Heart right ventricle (tissue), 16 donors: ENCODE measurements around the gene DHRSX. TPM values are rescaled to one million over a fixed set of nuclear protein-coding genes. Genes with fewer than 3 reads are reported as not detected.
A peak's percentile ranks its signal among the peaks of the same experiment; 100 is the strongest.
"Not testable (repeated sequence)": the region's sequence is repeated elsewhere in the genome, so short reads cannot be mapped to it uniquely, and the experiment has no call there.

Source experiments
- ATAC-seq, 8 donors: fragments of 200-7000 bp; cut with Tn5 transposase; one replicate each; pipeline ENCODE4 v1.9.1; 2020; ENCODE audit warnings: mild to moderate bottlenecking in 8 of 8, moderate library complexity in 8 of 8, moderate number of reproducible peaks in 1 of 8
- DNase-seq, 2 donors: peaks; one replicate each; pipeline ENCODE4 v3.0.0-alpha.2; 2020
- H3K27ac ChIP-seq, 10 donors: fragments of 200-600 bp; sonication (generic) in 2 of 10; one replicate each; pipeline versions ENCODE4 v1.5.0 to v1.8.0; 2020 to 2022; ENCODE audit warnings: mild to moderate bottlenecking in 3 of 10
- H3K27me3 ChIP-seq, 7 donors: fragments of 200-600 bp; one replicate each; pipeline ENCODE4 v1.8.0; 2021 to 2022; ENCODE audit warnings: mild to moderate bottlenecking in 2 of 7
- H3K36me3 ChIP-seq, 9 donors: fragments of 200-600 bp; sonication (generic) in 1 of 9; one replicate each; pipeline versions ENCODE4 v1.5.0 to v1.8.0; 2020 to 2022; ENCODE audit warnings: mild to moderate bottlenecking in 2 of 9
- H3K4me1 ChIP-seq, 9 donors: fragments of 200-600 bp; sonication (generic) in 1 of 9; one replicate each; pipeline versions ENCODE4 v1.5.0 to v1.8.0; 2020 to 2022; ENCODE audit warnings: mild to moderate bottlenecking in 4 of 9
- H3K4me3 ChIP-seq, 10 donors: fragments of 200-600 bp; sonication (generic) in 2 of 10; one replicate each; pipeline versions ENCODE4 v1.5.0 to v1.8.0; 2020 to 2022; ENCODE audit warnings: mild to moderate bottlenecking in 7 of 10, moderate library complexity in 2 of 10
- H3K9me3 ChIP-seq, 11 donors: fragments of 200-600 bp in 10 of 11; sonication (generic) in 2 of 11; one replicate each; pipeline versions ENCODE4 v1.5.0 to v1.8.0; 2013 to 2022; ENCODE audit warnings: mild to moderate bottlenecking in 2 of 11, control low read depth in 1 of 11, moderate library complexity in 1 of 11
- CTCF ChIP-seq, 9 donors: fragments of 200-600 bp; sonication (generic) in 2 of 9; IDR thresholded peaks; one replicate each; pipeline versions ENCODE4 v1.5.0 to v1.8.0; 2021 to 2022; ENCODE audit warnings: antibody characterized with exemption in 9 of 9, mild to moderate bottlenecking in 5 of 9, moderate library complexity in 1 of 9
- WGBS, 2 donors: extraction: QIAGEN DNeasy Blood & Tissue Kit; methylation state at CpG; one replicate each; pipeline ENCODE4 v1.1.7; 2013; ENCODE audit warnings: inconsistent platforms in 1 of 2; 5-methylcytosine and 5-hydroxymethylcytosine counted together
- intact Hi-C, 10 donors: fragments of 100-400 bp; cut with DNase I; formaldehyde crosslinking; loops; one replicate each; pipeline versions ENCODE4 v1.11.1 to v1.14.2; 2022
- polyA plus RNA-seq, 2 donors: library from polyadenylated mRNA; stranded (reverse); fragments of 200-250 nt; gene quantifications; one replicate each; pipeline ENCODE4 v1.2.3, GENCODE V29; 2013
- total RNA-seq, 10 donors: library from RNA; stranded (reverse); fragmentation: NEBNext Ultra II Directional in 3 of 10; extraction: Animal tissue kit (Norgen Biotek cat#: 25700) in 3 of 10; gene quantifications; one replicate each; pipeline versions ENCODE4 v1.2.1 to v1.2.4, GENCODE V29; 2021 to 2023
- donor health status: Arrhythmogenic right ventricular cardiomyopathy.
- donor health status: ischemic (EF 13 %, LVEDD 7.1; RV severe dilation, severe dysfunction).
- donor health status: healthy with polysubstance abuse.
- donor health status: DM: no; HTN: yes; CAD: no.
- donor health status: DM: no; HTN: no; CAD: no.
- donor health status: ischemic (EF 25% LVEDD 6.9; RV normal size, moderate dysfunction).
- donor health status: ischemic (EF 25% LVEDD 5.7; RV mildly dilated, moderate dysfunction).
- donor health status: healthy.
- donor health status: DM: yes; HTN: yes; CAD: no.
- donor health status: Ischemic cardiomyopathy.
- donor health status: ischemic (EF 35%, LVEDD 5.7; RV mildly dilated, moderate dysfunction).
- donor health status: nonischemic (EF 11% LVEDD 7.7; RV severe dilation, severe dysfunction).
- donor health status: DM: yes; HTN: yes; CAD: no.
- donor health status: PGD.
- donor health status: ischemic (EF 29% LVEDD 5.4; RV normal size, mild dysfunction).
- donor health status: nonischemic (EF 23%, LVEDD 6.1; RV moderate dilation, normal function).

DHRSX gene
- total and polyA plus RNA-seq, 12 donors: 13.8 to 35.9 (median 26.2) TPM

- H3K27me3 ChIP-seq: peaks cover 0 to 6% (median 0%) of the 10 kb centered on the region in 7 donors
- intact Hi-C loops: no loop called here
- ATAC-seq: no peak
- no peak for TF ChIP-seq CTCF (IDR thresholded peaks at IDR 0.05)
- WGBS, 2 donors: 56 to 71% methylated on average over 6 of the region's 6 CpGs
- peaks cover 0 to 11% (median 0%) of the 10 kb centered on the region in 9 donors for H3K4me1 ChIP-seq
- no peak overlapping the region for H3K4me3 ChIP-seq
- no peaks in the 10 kb centered on the region for H3K9me3 ChIP-seq
- no peak for DNase-seq
- no peaks in the 10 kb centered on the region for H3K36me3 ChIP-seq
- no peak overlapping the region for H3K27ac ChIP-seq
These were observed 23.1 kb upstream of the DHRSX start for GRCh38 chrX:2523911-2524310.

DNA sequence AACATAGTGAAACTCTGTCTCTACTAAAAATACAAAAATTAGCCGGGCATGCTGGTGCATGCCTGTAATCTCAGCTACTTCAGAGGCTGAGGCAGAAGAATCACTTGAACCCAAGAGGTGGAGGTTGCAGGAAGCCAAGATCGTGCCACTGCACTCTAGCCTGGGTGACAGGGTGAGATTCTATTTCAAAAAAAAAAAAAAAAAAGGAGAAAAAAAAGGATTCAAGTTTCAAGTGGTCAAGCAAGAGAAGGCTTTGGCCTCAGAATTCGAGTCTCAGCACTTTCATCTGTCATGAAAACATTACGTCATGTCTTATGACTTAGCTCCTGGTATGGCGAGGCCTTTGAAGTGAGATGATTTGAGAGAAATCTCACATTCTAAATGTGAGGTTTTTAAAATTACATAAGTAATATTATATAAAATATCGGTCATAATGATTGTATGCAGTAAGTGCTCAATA, 21.2 kb upstream of the DHRSX start:
- peak in 3 of 8 donors; percentile 9 to 56 (median 24) for ATAC-seq
- Histone ChIP-seq H3K27ac (peak overlapping the region in 1 of 10 donors; percentile 76), H3K4me1 (peaks cover 0 to 11% (median 0%) of the 10 kb centered on the region in 9 donors), H3K4me3 (no peak overlapping the region), H3K27me3 (peaks cover 0 to 6% (median 0%) of the 10 kb centered on the region in 7 donors), H3K9me3 (no peaks in the 10 kb centered on the region), H3K36me3 (no peaks in the 10 kb centered on the region)
- no peak for DNase-seq
- intact Hi-C loops: no loop called here
- WGBS, 2 donors: 72 to 86% methylated on average over 6 of the region's 6 CpGs
- TF ChIP-seq CTCF (IDR thresholded peaks at IDR 0.05): no peak

- peak in 7 of 8 donors; percentile 31 to 88 (median 77) for ATAC-seq
- Histone ChIP-seq H3K27ac (peak overlapping the region in 1 of 10 donors; percentile 76), H3K27me3 (peaks cover 0 to 6% (median 0%) of the 10 kb centered on the region in 7 donors), H3K9me3 (no peaks in the 10 kb centered on the region), H3K4me1 (peaks cover 0 to 11% (median 0%) of the 10 kb centered on the region in 9 donors), H3K36me3 (no peaks in the 10 kb centered on the region), H3K4me3 (no peak overlapping the region)
- 39% methylated on average over 15 of the region's 15 CpGs for WGBS, 2 donors
- no peak for TF ChIP-seq CTCF (IDR thresholded peaks at IDR 0.05)
- DNase-seq: peak in 1 of 2 donors; percentile 19
- intact Hi-C loops: no loop called here
These were observed 20.5 kb upstream of the DHRSX start for GRCh38 chrX:2521092-2521926.

- H3K36me3 ChIP-seq: no peaks in the 10 kb centered on the region
- no peaks in the 10 kb centered on the region for H3K9me3 ChIP-seq
- peaks cover 0 to 10% (median 0%) of the 10 kb centered on the region in 7 donors for H3K27me3 ChIP-seq
- intact Hi-C loops: no loop called here
- ATAC-seq: no peak
- TF ChIP-seq CTCF (IDR thresholded peaks at IDR 0.05): no peak
- no peak overlapping the region for H3K27ac ChIP-seq
- peaks cover 0 to 11% (median 0%) of the 10 kb centered on the region in 9 donors for H3K4me1 ChIP-seq
- H3K4me3 ChIP-seq: no peak overlapping the region
- WGBS, 2 donors: 98 to 99% methylated on average over 8 of the region's 8 CpGs
- no peak for DNase-seq
These were observed 19.8 kb upstream of the DHRSX start for GRCh38 chrX:2520539-2520938.

GRCh38 chrX:2519638-2520037, 18.9 kb upstream of the DHRSX start:
- H3K36me3 ChIP-seq, intact Hi-C loops, H3K27ac ChIP-seq, DNase-seq, H3K4me3 ChIP-seq, ATAC-seq, H3K9me3 ChIP-seq: not testable (repeated sequence)
- WGBS, 2 donors: 59 to 65% methylated on average over 3 of the region's 3 CpGs
- peaks cover 0 to 14% (median 0%) of the 10 kb centered on the region in 7 donors for H3K27me3 ChIP-seq
- peaks cover 0 to 11% (median 0%) of the 10 kb centered on the region in 9 donors for H3K4me1 ChIP-seq
